ENCODE data around the gene FOXR1.

FOXR1 gene

DNA sequence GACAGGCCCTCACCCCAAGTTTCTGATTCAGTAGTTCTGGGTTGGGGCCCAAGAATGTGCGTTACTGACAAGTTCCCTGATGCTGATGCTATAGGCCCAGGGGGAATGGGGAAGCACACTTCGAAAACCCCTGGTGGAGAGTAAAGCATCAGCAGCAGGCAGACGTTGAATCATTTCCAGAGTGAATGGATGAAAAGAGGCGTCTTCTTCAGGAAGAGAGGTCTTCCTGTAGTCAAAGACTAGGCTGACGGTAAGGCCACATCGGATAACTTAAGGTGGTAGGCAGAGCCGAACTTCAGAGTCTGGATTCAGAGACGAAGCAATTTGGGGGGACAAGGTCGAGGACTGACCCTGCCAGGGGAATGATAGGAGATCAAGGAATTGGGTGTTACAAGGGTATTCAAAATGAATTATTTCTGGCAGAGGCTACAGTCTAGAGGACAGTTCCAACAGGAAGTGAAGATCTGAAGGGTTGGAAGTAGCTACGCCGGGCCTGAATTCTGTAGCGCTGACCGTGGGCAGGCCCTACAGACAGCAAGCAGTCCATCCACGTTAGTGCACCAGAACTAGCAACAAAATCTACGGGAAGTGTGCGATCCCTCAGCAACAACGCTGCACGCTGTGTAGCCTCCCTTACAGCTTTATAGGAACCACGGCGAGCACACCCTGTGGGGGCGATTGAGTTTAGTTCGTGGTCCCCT, 25.5 kb downstream of the FOXR1 start:
- no peak for TF ChIP-seq EZH2phosphoT487 (IDR thresholded peaks at IDR 0.05; ENCODE audit: borderline replicate concordance, low read length)
- peak; percentile 38 for TF ChIP-seq CTCF (IDR thresholded peaks at IDR 0.05; ENCODE audit: low read depth, low read length, poor library complexity, severe bottlenecking)
- peaks cover 50% of the 10 kb centered on the region for H3K79me2 ChIP-seq (ENCODE audit: control insufficient read depth, low read length)
- peaks cover 45% of the 10 kb centered on the region for H3K36me3 ChIP-seq (ENCODE audit: control insufficient read depth, low read length)

DNA sequence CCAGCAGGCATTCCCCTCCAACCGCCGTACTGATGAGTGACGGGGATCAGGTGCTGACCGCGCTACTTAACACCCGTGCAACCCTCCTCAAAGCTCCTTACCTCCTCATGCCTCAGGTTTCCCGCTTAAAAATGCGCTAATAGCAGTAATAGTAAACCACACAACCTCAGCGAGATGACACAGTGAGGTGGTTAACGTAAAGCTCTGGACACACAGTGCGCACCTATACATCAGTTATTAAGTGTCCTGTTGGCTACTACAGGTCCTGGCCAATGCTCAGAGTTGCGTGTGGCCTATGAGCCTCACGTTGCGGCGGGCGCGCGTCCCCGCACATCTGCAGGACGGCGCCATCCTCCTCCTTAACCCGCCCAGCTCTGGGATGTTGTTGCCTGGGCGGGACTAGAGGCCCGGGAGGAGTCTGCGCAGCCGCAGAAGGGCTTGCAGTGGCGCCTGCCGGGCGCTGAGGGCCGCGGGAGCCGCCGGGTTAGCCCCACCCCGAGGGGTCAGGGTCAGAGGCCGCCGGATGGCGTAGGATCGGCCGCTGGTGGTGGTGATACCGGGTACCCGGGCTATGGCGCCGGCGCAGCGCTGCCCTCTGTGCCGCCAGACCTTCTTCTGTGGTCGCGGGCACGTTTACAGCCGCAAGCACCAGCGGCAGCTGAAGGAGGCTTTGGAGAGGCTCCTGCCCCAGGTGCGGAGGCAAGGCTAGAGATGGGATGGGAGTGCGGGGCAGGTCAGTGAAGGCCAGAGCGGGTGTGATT, 26.2 kb downstream of the FOXR1 start, which contains the start of gene CENATAC:
Gene CENATAC (plus strand): TSS at position 512 of the 761 bp plus-strand sequence. CDS start 60 bp downstream, at position 572.
- Histone ChIP-seq H3F3A (ENCODE audit: control insufficient read depth, insufficient read depth) (no peaks in the 10 kb centered on the region), H3K4me2 (ENCODE audit: low read length) (peak within 1 kb of the TSS; percentile 94), H3K27ac (ENCODE audit: low read depth, low read length) (peak within 1 kb of the TSS; percentile 45), H3K27me3 (ENCODE audit: control insufficient read depth, low read length) (no peaks in the 10 kb centered on the region), H3K9me2 (replicated peaks; ENCODE audit: control insufficient read depth, low read length) (no peaks in the 10 kb centered on the region), H4K20me1 (ENCODE audit: control insufficient read depth, insufficient read depth, low read depth, low read length) (no peaks in the 10 kb centered on the region), H3K4me1 (ENCODE audit: control insufficient read depth, low read length) (peaks cover 23% of the 10 kb centered on the region), H3K9me3 (ENCODE audit: control insufficient read depth, insufficient read depth, low read length) (no peaks in the 10 kb centered on the region), H3K36me3 (ENCODE audit: control insufficient read depth, low read length) (peaks cover 52% of the 10 kb centered on the region), H3K79me2 (ENCODE audit: control insufficient read depth, low read length) (peaks cover 50% of the 10 kb centered on the region), H3K4me3 (ENCODE audit: low read length) (peak within 1 kb of the TSS; percentile 83)
- TF ChIP-seq EZH2phosphoT487 (IDR thresholded peaks at IDR 0.05; ENCODE audit: borderline replicate concordance, low read length), result no peak
- no peak for TF ChIP-seq CTCF (IDR thresholded peaks at IDR 0.05; ENCODE audit: low read depth, low read length, poor library complexity, severe bottlenecking)

More for the DNA sequence above, 25.5 kb downstream of the FOXR1 start:
- Histone ChIP-seq H4K20me1 (ENCODE audit: control insufficient read depth, insufficient read depth, low read depth, low read length) (no peaks in the 10 kb centered on the region), H3K27me3 (ENCODE audit: control insufficient read depth, low read length) (no peaks in the 10 kb centered on the region), H3K4me3 (ENCODE audit: low read length) (peak overlapping the region; percentile 83), H3F3A (ENCODE audit: control insufficient read depth, insufficient read depth) (no peaks in the 10 kb centered on the region), H3K4me1 (ENCODE audit: control insufficient read depth, low read length) (peaks cover 23% of the 10 kb centered on the region), H3K9me2 (replicated peaks; ENCODE audit: control insufficient read depth, low read length) (no peaks in the 10 kb centered on the region), H3K4me2 (ENCODE audit: low read length) (peak overlapping the region; percentile 94), H3K27ac (ENCODE audit: low read depth, low read length) (peak overlapping the region; percentile 45), H3K9me3 (ENCODE audit: control insufficient read depth, insufficient read depth, low read length) (no peaks in the 10 kb centered on the region)

- Histone ChIP-seq H3K4me3 (ENCODE audit: low read length) (peak overlapping the region; percentile 83), H3K9me2 (replicated peaks; ENCODE audit: control insufficient read depth, low read length) (no peaks in the 10 kb centered on the region), H3K27ac (ENCODE audit: low read depth, low read length) (0 out of 2 replicates have a peak overlapping the region, but pooled peaks have one; percentile 10), H3K36me3 (ENCODE audit: control insufficient read depth, low read length) (peaks cover 57% of the 10 kb centered on the region), H3F3A (ENCODE audit: control insufficient read depth, insufficient read depth) (no peaks in the 10 kb centered on the region), H3K79me2 (ENCODE audit: control insufficient read depth, low read length) (peaks cover 50% of the 10 kb centered on the region), H3K9me3 (ENCODE audit: control insufficient read depth, insufficient read depth, low read length) (no peaks in the 10 kb centered on the region), H3K4me2 (ENCODE audit: low read length) (peak overlapping the region; percentile 94), H4K20me1 (ENCODE audit: control insufficient read depth, insufficient read depth, low read depth, low read length) (no peaks in the 10 kb centered on the region), H3K27me3 (ENCODE audit: control insufficient read depth, low read length) (no peaks in the 10 kb centered on the region), H3K4me1 (ENCODE audit: control insufficient read depth, low read length) (peaks cover 23% of the 10 kb centered on the region)
- no peak for TF ChIP-seq EZH2phosphoT487 (IDR thresholded peaks at IDR 0.05; ENCODE audit: borderline replicate concordance, low read length)
- TF ChIP-seq CTCF (IDR thresholded peaks at IDR 0.05; ENCODE audit: low read depth, low read length, poor library complexity, severe bottlenecking), result no peak
Measured at GRCh38 chr11:118998388-118998717, 26.8 kb downstream of the FOXR1 start.
